ENCODE measurements around the gene POLK.
A peak's percentile ranks its signal among the peaks of the same experiment; 100 is the strongest.

Gene POLK

DNA sequence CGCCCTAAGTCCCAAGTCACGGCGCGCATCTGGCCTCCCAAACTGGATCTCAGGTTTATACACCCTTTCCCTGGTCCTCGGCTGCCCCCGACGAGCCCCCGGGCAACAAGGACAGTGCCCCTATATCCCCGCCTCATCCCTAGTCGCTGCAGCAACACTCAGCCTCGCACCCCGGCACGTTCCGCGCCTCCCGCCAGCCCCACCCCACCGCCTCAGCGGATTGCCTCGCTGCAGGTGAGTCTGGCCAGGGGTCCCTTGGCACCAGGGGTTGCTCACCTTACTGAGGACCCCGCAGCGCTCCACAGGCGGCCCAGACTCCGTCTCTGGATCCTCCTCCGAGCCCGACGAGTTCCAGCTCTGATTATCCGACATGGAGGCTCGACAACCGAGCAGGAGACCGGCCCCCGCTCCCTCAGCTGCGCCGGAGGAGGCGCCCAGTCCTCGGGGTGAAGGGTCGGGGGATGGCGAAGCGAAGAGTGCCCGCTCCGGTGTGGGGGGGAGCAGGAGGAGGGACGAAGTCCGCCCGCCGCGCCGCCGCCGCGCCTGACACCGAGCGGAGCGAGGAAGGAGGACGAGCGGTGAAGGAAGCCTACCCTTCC lies 756 bp upstream of the POLK start:
- Histone ChIP-seq H3K27me3 (ENCODE audit: low read depth, low read length) (no peaks in the 10 kb centered on the region), H3K36me3 (ENCODE audit: control insufficient read depth in 1 of 2, insufficient read depth in 2 of 2, low read length in 2 of 2) (no peaks in the 10 kb centered on the region), H3K4me1 (ENCODE audit: control insufficient read depth in 1 of 2, insufficient read depth in 2 of 2, low read length in 2 of 2) (peaks cover 9 to 26% of the 10 kb centered on the region in 2 donors), H3K9me3 (ENCODE audit: control insufficient read depth in 1 of 2, low read length in 2 of 2) (no peaks in the 10 kb centered on the region), H3K27ac (ENCODE audit: low read length) (peak overlapping the region; percentile 84), H3K4me3 (ENCODE audit: low read depth in 1 of 2, low read length in 2 of 2) (peak overlapping the region; percentile 88 to 94)

DNA sequence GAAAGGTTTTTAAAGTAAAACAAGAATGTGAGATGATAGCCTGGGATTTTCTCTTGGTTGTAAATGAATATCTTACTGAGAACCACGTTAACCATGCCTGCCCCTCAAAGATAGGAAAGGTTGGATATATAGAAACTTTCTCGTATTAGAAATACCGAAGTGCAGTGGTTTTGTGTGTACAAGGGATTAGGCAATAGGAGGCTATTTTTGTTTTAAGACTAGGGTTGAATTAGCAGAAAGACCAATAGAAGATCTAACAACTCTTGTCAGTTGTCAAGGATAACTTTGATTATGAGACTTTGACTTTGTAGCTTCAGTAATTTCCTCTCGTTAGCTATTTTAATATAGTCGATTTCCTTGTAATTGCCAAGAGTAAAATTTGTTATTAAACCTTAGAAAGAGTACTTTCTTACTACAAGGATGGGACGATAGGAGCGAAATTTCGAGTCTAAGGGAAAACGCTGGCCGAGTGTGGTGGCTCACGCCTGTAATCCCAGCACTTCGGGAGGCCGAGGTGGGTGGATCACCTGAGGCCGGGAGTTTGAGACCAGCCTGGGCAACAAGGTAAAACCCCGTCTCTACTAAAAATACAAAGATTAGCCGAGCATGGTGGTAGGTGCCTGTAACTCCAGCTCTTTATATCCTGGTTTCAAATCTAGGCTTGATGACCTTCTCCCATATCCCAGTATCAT lies 838 bp downstream of the POLK start:
- Histone ChIP-seq H3K4me3 (ENCODE audit: low read depth in 1 of 2, low read length in 2 of 2) (peak overlapping the region; percentile 88 to 94), H3K4me1 (ENCODE audit: control insufficient read depth in 1 of 2, insufficient read depth in 2 of 2, low read length in 2 of 2) (peaks cover 9 to 26% of the 10 kb centered on the region in 2 donors)

GRCh38 chr5:75513841-75514240 lies 2.1 kb downstream of the POLK start:
- Histone ChIP-seq H3K4me1 (ENCODE audit: control insufficient read depth in 1 of 2, insufficient read depth in 2 of 2, low read length in 2 of 2) (peaks cover 9 to 26% of the 10 kb centered on the region in 2 donors), H3K9me3 (ENCODE audit: control insufficient read depth in 1 of 2, low read length in 2 of 2) (no peaks in the 10 kb centered on the region), H3K4me3 (ENCODE audit: low read depth in 1 of 2, low read length in 2 of 2) (no peak overlapping the region), H3K36me3 (ENCODE audit: control insufficient read depth in 1 of 2, insufficient read depth in 2 of 2, low read length in 2 of 2) (no peaks in the 10 kb centered on the region), H3K27ac (ENCODE audit: low read length) (no peak overlapping the region), H3K27me3 (ENCODE audit: low read depth, low read length) (no peaks in the 10 kb centered on the region)

More for the DNA sequence above, 838 bp downstream of the POLK start:
- H3K9me3 ChIP-seq (ENCODE audit: control insufficient read depth in 1 of 2, low read length in 2 of 2): no peaks in the 10 kb centered on the region
- H3K27ac ChIP-seq (ENCODE audit: low read length): peak overlapping the region; percentile 88
- no peaks in the 10 kb centered on the region for H3K27me3 ChIP-seq (ENCODE audit: low read depth, low read length)
- no peaks in the 10 kb centered on the region for H3K36me3 ChIP-seq (ENCODE audit: control insufficient read depth in 1 of 2, insufficient read depth in 2 of 2, low read length in 2 of 2)

GRCh38 chr5:75514323-75514722 lies 2.6 kb downstream of the POLK start:
- H3K4me3 ChIP-seq (ENCODE audit: low read depth in 1 of 2, low read length in 2 of 2): no peak overlapping the region
- no peaks in the 10 kb centered on the region for H3K36me3 ChIP-seq (ENCODE audit: control insufficient read depth in 1 of 2, insufficient read depth in 2 of 2, low read length in 2 of 2)
- no peaks in the 10 kb centered on the region for H3K9me3 ChIP-seq (ENCODE audit: control insufficient read depth in 1 of 2, low read length in 2 of 2)
- no peaks in the 10 kb centered on the region for H3K27me3 ChIP-seq (ENCODE audit: low read depth, low read length)
- H3K27ac ChIP-seq (ENCODE audit: low read length): no peak overlapping the region
- H3K4me1 ChIP-seq (ENCODE audit: control insufficient read depth in 1 of 2, insufficient read depth in 2 of 2, low read length in 2 of 2): peaks cover 6 to 23% of the 10 kb centered on the region in 2 donors

DNA sequence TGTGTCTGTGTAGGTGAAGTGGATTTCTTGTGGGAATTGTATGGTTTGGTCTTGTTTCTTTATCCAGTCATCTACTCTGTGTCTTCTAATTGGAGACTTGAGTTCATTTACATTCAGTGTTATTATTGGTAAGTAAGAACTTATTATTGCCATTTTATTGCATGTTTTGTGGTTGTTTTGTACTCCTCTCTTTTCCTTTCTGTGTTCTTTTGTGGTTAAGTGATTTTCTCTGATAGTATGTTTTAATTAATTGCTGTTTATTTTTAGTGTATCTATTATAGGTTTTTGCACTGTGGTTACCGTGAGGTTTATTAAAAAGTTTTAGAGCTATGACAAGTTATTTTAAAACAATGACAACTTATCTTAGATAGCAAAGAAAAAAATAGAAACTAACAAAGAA lies 8.1 kb downstream of the POLK start:
- H3K4me1 ChIP-seq (ENCODE audit: control insufficient read depth in 1 of 2, insufficient read depth in 2 of 2, low read length in 2 of 2): peaks cover 0 to 5% of the 10 kb centered on the region in 2 donors
- peaks cover 0 to 5% of the 10 kb centered on the region in 2 donors for H3K9me3 ChIP-seq (ENCODE audit: control insufficient read depth in 1 of 2, low read length in 2 of 2)
- H3K27ac ChIP-seq (ENCODE audit: low read length): no peak overlapping the region
- H3K36me3 ChIP-seq (ENCODE audit: control insufficient read depth in 1 of 2, insufficient read depth in 2 of 2, low read length in 2 of 2): no peaks in the 10 kb centered on the region
- no peak overlapping the region for H3K4me3 ChIP-seq (ENCODE audit: low read depth in 1 of 2, low read length in 2 of 2)
- H3K27me3 ChIP-seq (ENCODE audit: low read depth, low read length): no peaks in the 10 kb centered on the region

DNA sequence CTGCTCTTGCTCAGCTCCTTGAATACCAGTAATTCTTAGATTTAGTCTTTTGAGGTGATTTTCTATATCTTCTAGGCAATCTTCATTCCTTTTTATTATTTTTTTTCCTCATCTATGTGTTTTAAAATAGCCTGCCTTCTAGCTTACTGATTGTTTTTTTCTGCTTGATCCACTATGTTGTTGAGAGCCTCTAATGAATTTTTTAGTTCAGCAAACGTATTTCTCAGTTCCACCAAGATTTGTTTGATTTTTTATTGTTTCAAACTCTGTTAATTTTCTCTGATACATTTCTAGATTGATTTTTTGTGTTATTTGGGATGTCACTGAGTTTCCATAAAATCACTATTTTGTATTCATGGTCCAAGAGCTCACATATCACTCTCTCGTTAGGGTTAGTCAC lies 9.5 kb downstream of the POLK start:
- Histone ChIP-seq H3K27me3 (ENCODE audit: low read depth, low read length) (no peaks in the 10 kb centered on the region), H3K4me1 (ENCODE audit: control insufficient read depth in 1 of 2, insufficient read depth in 2 of 2, low read length in 2 of 2) (peaks cover 0 to 5% of the 10 kb centered on the region in 2 donors), H3K36me3 (ENCODE audit: control insufficient read depth in 1 of 2, insufficient read depth in 2 of 2, low read length in 2 of 2) (no peaks in the 10 kb centered on the region), H3K27ac (ENCODE audit: low read length) (no peak overlapping the region), H3K4me3 (ENCODE audit: low read depth in 1 of 2, low read length in 2 of 2) (no peak overlapping the region), H3K9me3 (ENCODE audit: control insufficient read depth in 1 of 2, low read length in 2 of 2) (peaks cover 0 to 5% of the 10 kb centered on the region in 2 donors)

GRCh38 chr5:75522025-75522424 lies 10.3 kb downstream of the POLK start:
- Histone ChIP-seq H3K4me3 (ENCODE audit: low read depth in 1 of 2, low read length in 2 of 2) (no peak overlapping the region), H3K9me3 (ENCODE audit: control insufficient read depth in 1 of 2, low read length in 2 of 2) (peaks cover 0 to 5% of the 10 kb centered on the region in 2 donors), H3K27ac (ENCODE audit: low read length) (no peak overlapping the region), H3K27me3 (ENCODE audit: low read depth, low read length) (no peaks in the 10 kb centered on the region), H3K4me1 (ENCODE audit: control insufficient read depth in 1 of 2, insufficient read depth in 2 of 2, low read length in 2 of 2) (peaks cover 0 to 5% of the 10 kb centered on the region in 2 donors), H3K36me3 (ENCODE audit: control insufficient read depth in 1 of 2, insufficient read depth in 2 of 2, low read length in 2 of 2) (no peaks in the 10 kb centered on the region)

GRCh38 chr5:75522542-75522941 lies 10.9 kb downstream of the POLK start:
- Histone ChIP-seq H3K9me3 (ENCODE audit: control insufficient read depth in 1 of 2, low read length in 2 of 2) (peaks cover 0 to 5% of the 10 kb centered on the region in 2 donors), H3K27me3 (ENCODE audit: low read depth, low read length) (no peaks in the 10 kb centered on the region), H3K4me1 (ENCODE audit: control insufficient read depth in 1 of 2, insufficient read depth in 2 of 2, low read length in 2 of 2) (peaks cover 0 to 5% of the 10 kb centered on the region in 2 donors), H3K27ac (ENCODE audit: low read length) (no peak overlapping the region), H3K36me3 (ENCODE audit: control insufficient read depth in 1 of 2, insufficient read depth in 2 of 2, low read length in 2 of 2) (no peaks in the 10 kb centered on the region), H3K4me3 (ENCODE audit: low read depth in 1 of 2, low read length in 2 of 2) (no peak overlapping the region)

GRCh38 chr5:75523275-75523674 lies 11.6 kb downstream of the POLK start:
- H3K4me1 ChIP-seq (ENCODE audit: control insufficient read depth in 1 of 2, insufficient read depth in 2 of 2, low read length in 2 of 2): peaks cover 0 to 5% of the 10 kb centered on the region in 2 donors
- H3K36me3 ChIP-seq (ENCODE audit: control insufficient read depth in 1 of 2, insufficient read depth in 2 of 2, low read length in 2 of 2): no peaks in the 10 kb centered on the region
- H3K4me3 ChIP-seq (ENCODE audit: low read depth in 1 of 2, low read length in 2 of 2): no peak overlapping the region
- peaks cover 0 to 5% of the 10 kb centered on the region in 2 donors for H3K9me3 ChIP-seq (ENCODE audit: control insufficient read depth in 1 of 2, low read length in 2 of 2)
- no peak overlapping the region for H3K27ac ChIP-seq (ENCODE audit: low read length)
- H3K27me3 ChIP-seq (ENCODE audit: low read depth, low read length): no peaks in the 10 kb centered on the region

DNA sequence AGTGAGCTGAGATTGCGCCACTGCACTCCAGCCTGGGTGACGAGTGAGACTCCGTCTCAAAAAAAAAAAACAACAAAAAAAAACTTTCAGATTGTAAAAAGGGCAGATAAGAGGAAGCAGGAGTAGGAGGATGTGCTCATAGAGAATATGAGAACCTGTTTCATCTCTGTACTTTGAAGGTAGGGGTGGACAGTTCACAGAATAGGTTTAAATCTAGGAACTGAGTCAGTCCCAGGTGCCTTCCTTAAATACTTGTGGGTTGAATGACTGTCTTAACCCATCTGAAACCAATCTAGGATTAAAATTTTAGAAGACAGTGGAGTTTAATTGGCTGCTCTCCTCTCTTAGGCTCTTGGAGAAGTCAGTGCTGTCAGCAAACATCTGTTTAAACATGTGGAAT lies 12.4 kb downstream of the POLK start:
- peaks cover 0 to 5% of the 10 kb centered on the region in 2 donors for H3K9me3 ChIP-seq (ENCODE audit: control insufficient read depth in 1 of 2, low read length in 2 of 2)
- no peaks in the 10 kb centered on the region for H3K36me3 ChIP-seq (ENCODE audit: control insufficient read depth in 1 of 2, insufficient read depth in 2 of 2, low read length in 2 of 2)
- peaks cover 0 to 5% of the 10 kb centered on the region in 2 donors for H3K4me1 ChIP-seq (ENCODE audit: control insufficient read depth in 1 of 2, insufficient read depth in 2 of 2, low read length in 2 of 2)
- no peak overlapping the region for H3K4me3 ChIP-seq (ENCODE audit: low read depth in 1 of 2, low read length in 2 of 2)
- no peak overlapping the region for H3K27ac ChIP-seq (ENCODE audit: low read length)
- H3K27me3 ChIP-seq (ENCODE audit: low read depth, low read length): no peaks in the 10 kb centered on the region

GRCh38 chr5:75524591-75524990 lies 12.9 kb downstream of the POLK start:
- Histone ChIP-seq H3K27ac (ENCODE audit: low read length) (no peak overlapping the region), H3K4me1 (ENCODE audit: control insufficient read depth in 1 of 2, insufficient read depth in 2 of 2, low read length in 2 of 2) (peaks cover 0 to 5% of the 10 kb centered on the region in 2 donors), H3K4me3 (ENCODE audit: low read depth in 1 of 2, low read length in 2 of 2) (no peak overlapping the region), H3K9me3 (ENCODE audit: control insufficient read depth in 1 of 2, low read length in 2 of 2) (peaks cover 0 to 5% of the 10 kb centered on the region in 2 donors), H3K36me3 (ENCODE audit: control insufficient read depth in 1 of 2, insufficient read depth in 2 of 2, low read length in 2 of 2) (no peaks in the 10 kb centered on the region), H3K27me3 (ENCODE audit: low read depth, low read length) (no peaks in the 10 kb centered on the region)
